ENCODE data around the gene PARS2. TPM values are rescaled to one million over a fixed set of nuclear protein-coding genes. Genes with fewer than 3 reads are reported as not detected.

PARS2 gene
- 1 to 10 TPM; 5.5 to 7.3 TPM for total RNA-seq

DNA sequence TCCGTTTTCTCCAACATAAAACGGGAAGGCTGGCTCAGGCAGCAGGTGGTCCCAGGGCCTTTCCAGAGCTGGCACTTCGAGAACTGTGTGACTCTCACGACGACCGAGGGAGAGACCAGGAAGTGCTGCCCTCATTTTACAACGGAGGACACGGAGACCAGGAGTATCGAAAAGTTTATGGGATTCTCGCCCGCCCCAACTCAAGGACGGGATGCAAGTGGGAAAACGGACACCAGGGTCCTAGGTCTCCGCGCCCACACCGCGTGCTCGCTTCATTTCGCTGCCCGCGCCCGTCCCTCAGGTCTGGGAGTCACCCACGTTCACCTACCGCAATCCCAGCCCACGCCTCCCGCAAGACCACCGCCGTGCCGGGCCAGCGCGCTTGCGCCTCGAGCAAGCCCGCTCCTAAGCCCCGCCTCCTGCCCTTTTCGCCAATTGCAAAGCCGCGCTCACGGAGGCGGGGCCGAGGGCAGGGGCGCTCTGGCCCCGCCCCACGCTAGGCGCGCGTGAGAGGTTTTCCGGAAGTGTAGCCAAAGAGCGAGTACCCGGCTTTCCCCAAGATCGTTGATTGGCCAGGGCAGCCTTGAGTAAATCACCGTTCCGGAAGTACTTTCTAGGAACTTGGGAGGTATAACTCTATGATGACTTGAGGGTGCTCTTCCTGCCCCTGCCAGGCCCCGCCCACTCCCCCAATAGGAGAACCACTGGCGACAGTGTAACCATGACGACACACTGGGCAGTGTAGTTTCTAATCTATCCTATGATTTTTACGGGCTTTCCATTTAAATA, at the start of gene PARS2:
Gene PARS2 (minus strand): TSS at position 391 of the 789 bp plus-strand sequence. CDS start 5,362 bp downstream, outside the sequence.
- peak; percentile 96 for ATAC-seq (replicated peaks in 1 of 2)
- H3K9me3 Mint-ChIP-seq: no peaks in the 10 kb centered on the region
- H3K36me3 Mint-ChIP-seq (ENCODE audit: insufficient read depth in 2 of 2): no peaks in the 10 kb centered on the region

GRCh38 chr1:54814126-54814498, 49.8 kb upstream of the PARS2 start:
- H3K4me1 Mint-ChIP-seq (ENCODE audit: low read depth): peaks cover 19% of the 10 kb centered on the region
- no peak for DNase-seq

More for the DNA sequence above, at the start of gene PARS2:
- peaks cover 27% of the 10 kb centered on the region for H3K4me1 Mint-ChIP-seq (ENCODE audit: low read depth)
- peak; percentile 97 to 98 for DNase-seq
- peak within 1 kb of the TSS; percentile 95 for H3K27ac Mint-ChIP-seq
- peak within 1 kb of the TSS; percentile 91 to 98 for H3K4me3 Mint-ChIP-seq
- H3K27me3 Mint-ChIP-seq (ENCODE audit: low read depth): no peaks in the 10 kb centered on the region

DNA sequence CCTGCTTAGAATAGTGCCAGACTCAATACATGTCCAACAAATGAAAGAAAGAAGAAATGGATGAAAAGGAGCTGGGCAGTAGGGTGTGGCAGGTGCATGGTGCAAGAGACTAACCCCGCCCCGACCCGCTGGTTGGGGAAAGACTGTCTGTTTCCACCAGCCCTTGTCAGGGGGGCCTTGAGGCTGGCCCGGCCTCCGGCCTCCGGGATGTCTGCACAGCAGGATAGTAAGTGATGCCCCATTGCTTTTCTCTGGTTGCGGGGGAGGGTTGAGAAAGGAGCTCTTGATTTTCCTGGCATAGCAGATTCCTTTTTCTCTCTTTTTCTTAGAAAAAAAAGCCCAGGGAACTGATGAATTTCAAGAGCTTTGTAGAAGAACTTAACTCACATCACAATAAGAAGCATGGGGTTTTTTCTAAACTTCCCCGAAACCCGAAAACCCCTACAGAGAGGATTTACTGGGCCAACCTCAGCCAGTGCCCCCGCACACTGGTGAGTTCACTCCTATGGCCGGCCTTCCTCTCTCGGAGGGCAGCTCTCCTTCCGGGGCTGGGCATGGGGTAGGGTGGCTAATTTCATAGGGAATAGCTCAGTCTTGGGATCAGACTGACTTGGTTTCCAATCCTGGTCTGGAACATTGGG, 49.3 kb upstream of the PARS2 start:
- Mint-ChIP-seq H3K27ac (no peak overlapping the region), H3K4me3 (peak overlapping the region in 1 of 2 donors; percentile 29), H3K4me1 (ENCODE audit: low read depth) (peaks cover 19% of the 10 kb centered on the region), H3K36me3 (ENCODE audit: insufficient read depth in 2 of 2) (no peaks in the 10 kb centered on the region), H3K9me3 (no peaks in the 10 kb centered on the region), H3K27me3 (ENCODE audit: low read depth) (peaks cover 5% of the 10 kb centered on the region)
- DNase-seq (no peak), ATAC-seq (replicated peaks in 1 of 2) (peak in 1 of 2 donors; percentile 4)

More at GRCh38 chr1:54814126-54814498, 49.8 kb upstream of the PARS2 start:
- H3K36me3 Mint-ChIP-seq (ENCODE audit: insufficient read depth in 2 of 2): no peaks in the 10 kb centered on the region
- H3K4me3 Mint-ChIP-seq: no peak overlapping the region
- no peak overlapping the region for H3K27ac Mint-ChIP-seq
- H3K9me3 Mint-ChIP-seq: no peaks in the 10 kb centered on the region
- no peak for ATAC-seq (replicated peaks in 1 of 2)
- H3K27me3 Mint-ChIP-seq (ENCODE audit: low read depth): peaks cover 5% of the 10 kb centered on the region

DNA sequence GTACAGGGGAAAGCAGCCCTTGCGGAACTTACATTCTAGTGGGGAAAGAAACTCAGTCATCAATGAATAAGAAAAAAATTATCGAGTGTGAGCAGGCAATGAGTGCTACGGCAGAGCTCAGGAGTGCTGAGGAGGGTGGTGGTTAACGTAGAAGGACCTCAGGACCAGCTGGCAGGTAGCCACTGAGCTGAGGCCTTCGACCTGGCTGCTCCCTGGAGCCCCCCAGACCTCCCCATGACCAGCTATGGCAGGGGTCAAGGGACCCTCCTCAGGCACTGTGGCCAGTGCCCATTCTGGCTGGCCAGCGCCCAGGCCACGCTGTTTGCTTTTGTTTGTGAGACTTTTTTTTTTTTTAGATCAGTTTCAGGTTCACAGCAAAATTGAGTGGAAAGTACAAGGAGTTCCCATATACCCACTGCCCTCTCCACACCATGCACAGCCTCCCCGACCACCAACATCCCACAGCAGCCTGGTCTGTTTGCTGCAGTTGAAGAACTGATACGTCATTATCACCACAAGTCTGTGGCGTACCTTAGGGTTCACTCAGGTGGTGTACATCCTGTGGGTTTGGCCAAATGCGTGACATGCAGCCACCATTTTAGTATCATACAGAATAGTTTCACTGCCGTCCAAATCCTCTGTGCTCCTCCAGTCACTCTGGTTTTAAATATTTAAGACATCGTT, 48.6 kb upstream of the PARS2 start:
- no peak overlapping the region for H3K27ac Mint-ChIP-seq
- peak overlapping the region in 1 of 2 donors; percentile 29 for H3K4me3 Mint-ChIP-seq
- peaks cover 5% of the 10 kb centered on the region for H3K27me3 Mint-ChIP-seq (ENCODE audit: low read depth)

DNA sequence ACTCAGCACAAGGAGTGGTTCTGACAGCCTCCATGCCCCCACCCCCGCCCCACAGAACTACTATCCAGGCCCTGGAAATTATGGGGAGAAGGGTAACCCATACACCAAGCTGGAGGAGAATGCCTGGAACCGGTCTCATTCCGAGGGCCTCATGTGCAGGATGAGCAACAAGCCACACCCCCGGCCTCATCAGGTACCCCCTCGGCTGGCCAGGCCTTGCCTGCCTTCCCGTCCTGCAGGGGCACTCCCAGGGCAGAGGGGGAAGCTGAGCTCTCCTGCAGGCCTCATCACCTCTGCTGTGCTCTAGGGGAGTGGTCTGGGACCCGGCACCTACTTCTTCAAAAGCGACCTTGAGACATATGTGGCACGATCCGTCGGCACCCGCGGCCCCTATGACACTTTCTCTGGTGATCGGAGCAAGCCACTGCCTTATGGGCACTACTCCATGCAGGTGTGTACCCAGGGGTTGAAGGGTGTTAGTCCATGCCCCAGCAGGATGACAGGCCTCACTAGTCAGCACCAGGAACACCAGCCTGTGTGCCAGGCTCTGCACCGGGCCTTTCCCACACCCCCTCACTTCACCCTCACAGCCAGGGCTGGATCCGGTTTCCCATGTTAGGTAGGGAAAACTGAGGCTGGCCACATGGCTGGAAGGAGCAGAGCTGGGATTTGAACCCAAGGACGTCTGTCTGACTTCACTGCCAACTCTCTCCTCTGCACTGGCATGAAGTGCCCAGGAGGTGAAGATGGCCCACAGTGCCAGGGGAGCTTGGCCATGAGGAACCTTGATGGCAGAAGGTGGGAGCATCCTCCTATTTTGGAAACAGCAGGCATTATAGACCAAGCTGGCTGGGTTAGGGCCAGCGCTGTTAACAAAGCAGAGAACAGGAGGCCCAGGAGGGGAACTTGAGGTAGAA, 47.7 kb upstream of the PARS2 start:
- H3K4me3 Mint-ChIP-seq: no peak overlapping the region
- peaks cover 5% of the 10 kb centered on the region for H3K27me3 Mint-ChIP-seq (ENCODE audit: low read depth)
- ATAC-seq (replicated peaks in 1 of 2) (no peak), DNase-seq (no peak)
- H3K4me1 Mint-ChIP-seq (ENCODE audit: low read depth): peaks cover 12% of the 10 kb centered on the region
- no peak overlapping the region for H3K27ac Mint-ChIP-seq
- no peaks in the 10 kb centered on the region for H3K36me3 Mint-ChIP-seq (ENCODE audit: insufficient read depth in 2 of 2)
- H3K9me3 Mint-ChIP-seq: no peaks in the 10 kb centered on the region

More for the DNA sequence above, 48.6 kb upstream of the PARS2 start:
- ATAC-seq (replicated peaks in 1 of 2) (peak; percentile 38 to 60), DNase-seq (peak in 1 of 2 donors; percentile 32)
- Mint-ChIP-seq H3K9me3 (no peaks in the 10 kb centered on the region), H3K36me3 (ENCODE audit: insufficient read depth in 2 of 2) (no peaks in the 10 kb centered on the region), H3K4me1 (ENCODE audit: low read depth) (peaks cover 14% of the 10 kb centered on the region)

DNA sequence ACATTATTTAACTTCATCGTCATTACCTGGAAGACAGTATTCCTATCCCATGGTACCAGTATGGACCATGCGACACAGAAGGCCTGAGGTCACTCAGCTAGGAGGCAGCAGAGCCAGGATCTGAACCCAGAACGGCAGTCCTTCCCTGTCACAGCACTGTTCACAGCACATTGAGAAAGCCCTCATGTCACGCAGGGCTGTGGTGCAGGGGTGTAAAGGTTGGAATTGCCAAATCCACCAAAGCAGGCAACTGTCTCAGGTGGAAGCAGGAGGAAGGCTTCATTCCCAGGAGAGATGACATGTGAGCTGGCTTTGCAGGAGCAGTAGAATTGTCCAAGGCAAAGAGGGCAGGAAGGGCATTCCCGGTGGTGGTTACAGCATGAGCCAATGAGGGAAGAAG, 46.7 kb upstream of the PARS2 start:
- ATAC-seq (replicated peaks in 1 of 2) (no peak), DNase-seq (no peak)
- H3K36me3 Mint-ChIP-seq (ENCODE audit: insufficient read depth in 2 of 2): no peaks in the 10 kb centered on the region
- peaks cover 12% of the 10 kb centered on the region for H3K4me1 Mint-ChIP-seq (ENCODE audit: low read depth)
- H3K4me3 Mint-ChIP-seq: no peak overlapping the region
- H3K27ac Mint-ChIP-seq: no peak overlapping the region
- peaks cover 5% of the 10 kb centered on the region for H3K27me3 Mint-ChIP-seq (ENCODE audit: low read depth)
- no peaks in the 10 kb centered on the region for H3K9me3 Mint-ChIP-seq

- H3K27ac Mint-ChIP-seq: no peak overlapping the region
- peak; percentile 74 to 78 for DNase-seq
Measured at GRCh38 chr1:54810153-54810942, 46.0 kb upstream of the PARS2 start.

DNA sequence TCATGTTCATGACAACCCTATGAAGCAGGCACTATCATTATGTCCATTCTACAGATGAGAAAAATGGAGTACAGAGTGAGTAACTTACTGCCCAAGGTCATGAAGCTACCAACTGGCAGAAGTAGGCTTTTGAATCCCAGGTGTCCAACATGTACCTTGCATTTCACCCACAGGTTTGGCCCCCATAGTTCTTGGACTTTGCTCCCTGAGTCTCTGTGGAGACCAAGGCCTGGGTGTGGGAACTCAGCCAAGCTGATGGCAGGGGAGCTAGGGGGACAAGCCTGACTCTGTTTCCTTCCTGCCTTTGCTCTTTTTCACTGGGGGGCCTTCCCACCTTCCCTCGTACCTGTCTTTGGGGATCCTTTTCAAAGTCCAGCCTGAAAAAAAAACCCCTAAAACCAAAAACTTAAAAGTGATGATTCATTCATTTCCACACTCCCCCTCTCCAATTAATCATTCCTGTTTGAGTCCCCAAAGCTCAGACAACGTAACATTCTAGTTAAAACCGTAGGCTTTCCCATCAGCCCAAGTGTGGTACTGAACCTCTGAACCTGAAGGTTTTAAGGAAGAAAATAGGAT, 45.3 kb upstream of the PARS2 start:
- Mint-ChIP-seq H3K27me3 (ENCODE audit: low read depth) (peaks cover 5% of the 10 kb centered on the region), H3K36me3 (ENCODE audit: insufficient read depth in 2 of 2) (no peaks in the 10 kb centered on the region), H3K27ac (no peak overlapping the region), H3K9me3 (no peaks in the 10 kb centered on the region), H3K4me1 (ENCODE audit: low read depth) (peaks cover 22% of the 10 kb centered on the region), H3K4me3 (no peak overlapping the region)
- DNase-seq (no peak), ATAC-seq (replicated peaks in 1 of 2) (no peak)

More at GRCh38 chr1:54810153-54810942, 46.0 kb upstream of the PARS2 start:
- Mint-ChIP-seq H3K4me1 (ENCODE audit: low read depth) (peaks cover 15% of the 10 kb centered on the region), H3K36me3 (ENCODE audit: insufficient read depth in 2 of 2) (no peaks in the 10 kb centered on the region), H3K4me3 (no peak overlapping the region), H3K9me3 (no peaks in the 10 kb centered on the region), H3K27me3 (ENCODE audit: low read depth) (peaks cover 5% of the 10 kb centered on the region)
- peak; percentile 79 to 81 for ATAC-seq (replicated peaks in 1 of 2)

- Mint-ChIP-seq H3K36me3 (ENCODE audit: insufficient read depth in 2 of 2) (no peaks in the 10 kb centered on the region), H3K9me3 (no peaks in the 10 kb centered on the region), H3K4me3 (no peak overlapping the region), H3K27ac (no peak overlapping the region), H3K27me3 (ENCODE audit: low read depth) (peaks cover 5% of the 10 kb centered on the region), H3K4me1 (ENCODE audit: low read depth) (peaks cover 32% of the 10 kb centered on the region)
- ATAC-seq (replicated peaks in 1 of 2) (no peak), DNase-seq (no peak)
Measured at GRCh38 chr1:54808443-54809207, 44.3 kb upstream of the PARS2 start.

DNA sequence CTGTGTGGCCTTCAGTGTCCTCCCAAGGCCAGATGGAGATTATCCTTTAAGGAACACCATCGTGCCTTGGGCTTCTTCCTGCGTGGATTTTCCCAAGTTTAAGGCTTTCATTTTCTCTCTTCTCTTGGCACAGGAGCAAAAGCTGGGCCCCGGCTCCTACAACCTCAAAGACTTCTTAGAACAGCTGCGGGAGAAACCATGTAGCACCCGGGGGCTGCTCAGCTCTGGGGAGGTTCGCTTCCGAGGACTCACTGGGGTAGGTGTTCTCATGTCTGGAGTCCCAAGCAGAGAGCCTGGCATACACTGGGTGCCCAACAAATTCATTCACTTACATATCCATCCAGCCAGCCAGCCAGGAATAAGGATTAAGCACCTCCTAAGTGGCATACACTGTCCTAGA, 43.4 kb upstream of the PARS2 start:
- Mint-ChIP-seq H3K27ac (no peak overlapping the region), H3K4me1 (ENCODE audit: low read depth) (peaks cover 33% of the 10 kb centered on the region), H3K36me3 (ENCODE audit: insufficient read depth in 2 of 2) (no peaks in the 10 kb centered on the region), H3K9me3 (no peaks in the 10 kb centered on the region), H3K4me3 (no peak overlapping the region), H3K27me3 (ENCODE audit: low read depth) (peaks cover 5% of the 10 kb centered on the region)
- DNase-seq (no peak), ATAC-seq (replicated peaks in 1 of 2) (no peak)

GRCh38 chr1:54806931-54807611, 42.7 kb upstream of the PARS2 start:
- no peak overlapping the region for H3K4me3 Mint-ChIP-seq
- H3K9me3 Mint-ChIP-seq: no peaks in the 10 kb centered on the region
- H3K36me3 Mint-ChIP-seq (ENCODE audit: insufficient read depth in 2 of 2): no peaks in the 10 kb centered on the region
- peak; percentile 63 to 66 for ATAC-seq (replicated peaks in 1 of 2)
- peaks cover 5% of the 10 kb centered on the region for H3K27me3 Mint-ChIP-seq (ENCODE audit: low read depth)
- H3K4me1 Mint-ChIP-seq (ENCODE audit: low read depth): peaks cover 35% of the 10 kb centered on the region
- DNase-seq: peak; percentile 57
- H3K27ac Mint-ChIP-seq: no peak overlapping the region

All from activated T-cell treated with anti-CD3 and anti-CD28 coated beads, Interleukin-2, amount 50 U/mL, for 72 hours (primary cell).